GM11168 (cell line): ENCODE data around the gene PRELID1.
"Not testable (repeated sequence)": the region's sequence is repeated elsewhere in the genome, so short reads cannot be mapped to it uniquely, and the experiment has no call there.

Experiments
- in situ Hi-C: fragments of 300-500 bp; cut with MboI; formaldehyde crosslinking; loops from one replicate; pipeline ENCODE4 v1.12.0; 2022; ENCODE audit warnings: low sequenced_read_pairs; ENCODE audit not compliant: unreplicated experiment

PRELID1 gene

GRCh38 chr5:177297922-177298321, 5.7 kb upstream of the PRELID1 start:
- in situ Hi-C loops, result no loop called here

DNA sequence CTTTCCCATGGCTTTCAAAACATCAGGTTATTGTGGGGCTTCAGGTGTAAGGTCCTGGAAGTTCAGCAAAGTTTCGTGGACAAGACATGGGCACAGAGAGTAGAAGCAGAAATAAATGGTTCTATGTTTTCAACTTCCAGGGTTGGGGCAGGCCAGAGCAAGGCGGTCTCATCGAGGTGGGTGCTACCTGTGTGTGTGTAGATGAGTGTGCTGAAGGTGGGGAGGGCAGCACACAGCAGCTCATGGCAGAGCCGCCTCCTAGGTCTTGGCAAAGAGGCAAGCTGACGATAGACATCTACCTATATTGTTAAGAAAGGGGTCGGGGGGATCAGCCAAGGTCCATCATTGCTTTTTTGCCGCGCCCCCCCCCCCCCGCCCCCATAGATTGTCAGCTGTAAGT, 3.9 kb upstream of the PRELID1 start:
- in situ Hi-C loops, result no loop called here

DNA sequence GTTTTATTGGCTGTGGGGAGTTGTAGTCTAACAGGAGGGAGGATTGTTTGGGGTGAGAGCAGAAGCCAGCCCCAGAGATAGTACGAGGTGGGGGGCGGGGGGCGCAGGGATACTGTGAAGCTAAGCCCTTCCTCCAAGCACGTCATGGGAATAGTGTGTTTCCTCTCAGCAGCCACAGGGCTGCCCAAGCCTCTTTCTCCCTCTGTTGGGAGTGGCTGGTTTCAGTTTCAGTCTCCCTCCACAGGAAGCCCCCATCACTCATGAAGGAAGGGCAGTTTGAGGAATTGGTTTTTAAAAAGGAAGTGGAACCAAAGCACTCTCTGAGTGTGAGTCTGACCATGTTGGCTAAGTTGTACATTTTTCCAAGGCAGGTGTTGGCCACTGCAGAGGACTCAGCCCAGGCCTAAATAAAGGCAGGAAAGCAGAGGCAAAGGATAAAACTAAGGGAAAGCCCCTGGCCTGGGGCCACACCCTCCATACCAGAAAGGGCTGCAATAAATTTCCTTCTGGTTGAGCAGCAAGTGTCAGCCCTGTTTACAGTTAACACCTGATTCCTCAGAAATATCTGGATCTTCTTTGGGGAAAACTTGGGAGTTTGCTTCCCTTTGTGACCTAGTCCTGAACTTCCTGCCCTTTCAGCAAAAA, 3.2 kb upstream of the PRELID1 start:
- in situ Hi-C loops, result no loop called here

GRCh38 chr5:177300951-177301350, 2.6 kb upstream of the PRELID1 start:
- in situ Hi-C loops, result no loop called here

DNA sequence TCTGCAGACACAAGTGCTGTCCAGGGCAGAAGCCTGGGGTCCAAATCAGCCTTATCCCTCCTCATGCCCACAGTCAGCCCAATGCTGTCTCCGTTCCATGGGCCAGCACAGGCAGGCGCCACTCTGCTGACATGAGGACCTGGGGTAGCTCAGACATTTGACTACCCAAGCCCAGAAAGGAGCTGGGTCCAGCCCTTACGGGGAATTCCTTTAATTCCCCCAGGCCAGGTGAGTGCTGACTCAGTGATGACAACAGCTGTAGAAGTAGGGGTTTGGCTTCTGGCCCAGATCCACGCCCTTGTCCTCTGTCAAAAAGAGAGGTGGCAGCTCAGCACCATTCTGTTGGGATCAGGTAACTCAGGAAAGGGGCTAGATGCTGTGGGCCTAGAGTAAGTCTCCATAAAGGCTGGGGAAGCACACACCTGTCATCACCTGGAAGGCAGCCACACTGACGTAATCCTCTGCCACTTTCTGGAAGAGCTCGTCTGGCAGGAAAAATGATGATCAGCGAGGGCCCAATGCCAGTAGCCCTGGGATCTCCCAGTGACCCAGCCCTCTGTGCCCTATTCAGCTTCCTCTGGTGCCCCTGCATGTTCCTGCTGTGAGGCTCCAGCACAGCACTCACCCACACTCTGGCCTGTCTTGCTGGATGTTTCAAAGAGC, 2.0 kb upstream of the PRELID1 start:
- in situ Hi-C loops, result no loop called here

DNA sequence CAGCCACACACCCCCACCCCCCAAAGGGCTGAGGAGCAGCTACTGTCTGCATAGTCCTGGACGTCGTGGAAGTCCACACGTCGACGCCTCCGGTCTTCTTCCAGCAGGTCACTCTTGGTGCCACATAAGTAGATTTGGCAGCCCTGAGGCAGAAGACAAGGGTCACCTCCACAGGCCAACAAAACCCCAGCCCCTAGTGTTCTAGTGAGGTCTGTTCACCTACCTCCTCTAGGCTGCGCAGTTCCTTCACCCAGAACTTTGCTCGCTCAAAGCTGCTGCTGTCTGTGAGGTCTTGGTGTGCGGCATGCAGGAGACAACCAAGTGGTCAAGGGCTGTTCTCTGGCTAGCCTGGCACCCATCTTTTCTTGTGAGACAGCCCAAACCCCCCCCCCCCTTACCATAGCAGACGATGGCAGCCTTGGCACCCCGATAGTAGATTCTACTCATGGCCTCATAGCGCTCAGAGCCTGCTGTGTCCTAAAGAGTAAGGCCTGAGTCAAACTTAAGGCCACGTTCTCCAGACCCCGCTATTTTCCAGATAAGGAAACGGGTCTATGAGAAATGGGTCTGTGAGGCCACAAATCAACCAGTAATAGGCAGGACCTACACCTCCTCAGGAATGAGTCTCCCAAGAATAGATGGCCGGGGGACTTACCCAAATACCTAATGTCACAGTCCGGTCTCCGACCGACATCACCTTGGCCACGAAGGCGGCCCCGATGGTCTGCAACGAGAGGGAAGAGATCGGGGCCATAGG, 1.1 kb upstream of the PRELID1 start:
- in situ Hi-C loops, result no loop called here

GRCh38 chr5:177303925-177304391, 359 bp downstream of the PRELID1 start:
- in situ Hi-C loops, result no loop called here

GRCh38 chr5:177304392-177305119, 957 bp downstream of the PRELID1 start:
- in situ Hi-C loops, result no loop called here

DNA sequence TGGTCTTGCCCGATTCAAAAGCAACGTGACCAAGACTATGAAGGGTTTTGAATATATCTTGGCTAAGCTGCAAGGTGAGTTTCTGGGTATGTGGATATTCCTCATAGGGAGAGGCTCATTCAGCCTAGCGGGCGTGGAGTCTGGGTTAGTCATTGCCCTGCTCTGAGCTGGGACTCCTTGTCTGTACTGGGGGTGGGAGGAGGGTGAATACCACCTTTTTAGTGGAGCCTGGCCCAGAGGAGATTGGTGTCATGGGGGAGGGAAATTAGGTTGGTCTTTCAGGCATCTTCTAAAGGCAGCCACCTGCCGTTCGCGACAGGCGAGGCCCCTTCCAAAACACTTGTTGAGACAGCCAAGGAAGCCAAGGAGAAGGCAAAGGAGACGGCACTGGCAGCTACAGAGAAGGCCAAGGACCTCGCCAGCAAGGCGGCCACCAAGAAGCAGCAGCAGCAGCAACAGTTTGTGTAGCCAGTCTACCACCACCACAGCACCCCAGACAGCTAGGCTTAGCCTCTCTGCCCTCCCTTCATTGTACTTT, 2.6 kb downstream of the PRELID1 start:
- in situ Hi-C loops, result not testable (repeated sequence)

DNA sequence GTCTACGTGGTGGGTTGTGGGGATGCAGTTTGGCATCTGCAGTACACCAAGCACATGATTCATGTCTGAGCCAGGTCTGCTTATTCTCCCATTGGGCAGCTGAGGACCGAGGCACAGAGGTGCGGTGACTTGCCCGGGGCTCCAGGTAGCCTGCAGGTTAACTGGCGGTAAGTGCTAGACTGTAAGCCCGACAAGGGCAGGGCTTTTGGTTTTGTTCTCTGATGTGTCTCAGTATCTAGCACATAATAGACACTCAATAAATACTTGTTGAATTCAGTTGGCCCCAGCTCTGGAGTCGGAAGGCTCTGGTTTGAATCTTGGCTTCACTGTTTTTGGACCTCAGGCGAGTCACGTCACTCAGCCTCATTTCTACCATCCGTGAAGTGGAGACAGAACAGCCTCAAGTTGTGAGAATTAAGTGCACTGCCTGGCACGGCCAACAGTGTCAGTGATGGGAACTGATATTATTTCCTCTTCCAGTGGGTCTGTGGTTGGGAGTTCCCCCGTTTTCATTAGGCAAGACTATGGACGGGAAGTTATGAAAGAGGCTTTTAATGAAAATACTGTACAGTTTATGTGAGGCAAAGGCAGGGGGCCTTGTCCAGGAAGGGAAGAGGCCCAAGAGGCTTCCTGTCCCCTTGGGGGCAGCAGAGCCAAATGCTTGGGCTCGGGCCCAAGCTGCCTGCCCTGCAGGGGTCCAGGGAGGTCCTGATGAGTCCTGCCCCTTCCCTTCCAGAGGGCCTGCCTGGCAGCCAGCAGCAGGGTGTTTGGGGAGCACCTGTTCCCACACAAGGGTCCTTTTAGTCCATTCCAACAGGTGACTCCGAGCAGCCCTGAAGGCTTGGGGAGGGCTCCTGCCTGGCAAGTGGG, 3.3 kb downstream of the PRELID1 start:
- in situ Hi-C loops, result no loop called here

- in situ Hi-C loops, result no loop called here
Measured at GRCh38 chr5:177307544-177308363, 4.2 kb downstream of the PRELID1 start.

GRCh38 chr5:177308740-177309139, 5.1 kb downstream of the PRELID1 start:
- in situ Hi-C loops, result no loop called here

DNA sequence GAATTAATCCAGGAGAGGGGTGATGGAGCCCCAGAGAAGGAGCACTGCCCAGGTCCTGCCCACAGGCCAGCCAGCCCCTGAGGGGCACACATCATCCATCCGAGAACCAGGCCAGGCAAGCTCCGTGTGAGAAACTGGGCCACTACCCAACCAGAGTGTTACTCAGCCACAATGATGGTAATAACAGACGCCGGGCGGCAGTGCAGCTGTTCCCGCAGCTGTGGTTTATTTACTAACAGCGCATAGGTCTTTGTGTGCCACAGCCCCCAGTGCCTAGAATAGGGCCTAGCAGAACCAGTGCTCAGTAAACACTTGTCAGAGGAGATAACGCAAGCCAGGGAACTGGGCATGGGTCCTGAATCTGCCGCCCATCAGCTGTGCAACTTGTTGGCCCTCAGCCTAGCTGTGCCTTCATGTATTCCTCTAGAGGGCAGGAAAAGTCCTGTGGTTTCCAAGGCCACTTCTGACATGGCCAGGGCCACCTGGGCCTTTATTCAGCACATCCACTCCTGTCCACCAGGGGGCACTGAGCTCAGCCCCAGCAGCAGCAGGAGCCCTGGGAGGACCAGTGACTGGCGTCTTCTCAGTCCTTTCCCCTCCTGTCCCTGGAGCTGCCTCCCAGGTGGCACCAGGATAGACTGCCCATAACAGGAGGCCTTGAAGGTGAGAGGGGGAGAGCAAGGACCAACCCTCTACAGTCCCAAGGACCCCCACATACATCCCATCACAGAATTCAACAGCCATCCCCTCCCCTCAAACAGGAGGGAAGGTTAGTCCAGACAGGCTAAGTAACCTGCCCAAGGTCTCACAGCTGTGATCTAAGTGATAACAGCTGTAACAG, 6.0 kb downstream of the PRELID1 start:
- in situ Hi-C loops, result loop anchor here (10.0 kb wide), 1 partner anchor 55 kb away; no protein-coding TSS in a partner anchor

- in situ Hi-C loops, result loop anchor here (10.0 kb wide), 1 partner anchor 54 kb away; no protein-coding TSS in a partner anchor
Measured at GRCh38 chr5:177310332-177310731, 6.7 kb downstream of the PRELID1 start.

DNA sequence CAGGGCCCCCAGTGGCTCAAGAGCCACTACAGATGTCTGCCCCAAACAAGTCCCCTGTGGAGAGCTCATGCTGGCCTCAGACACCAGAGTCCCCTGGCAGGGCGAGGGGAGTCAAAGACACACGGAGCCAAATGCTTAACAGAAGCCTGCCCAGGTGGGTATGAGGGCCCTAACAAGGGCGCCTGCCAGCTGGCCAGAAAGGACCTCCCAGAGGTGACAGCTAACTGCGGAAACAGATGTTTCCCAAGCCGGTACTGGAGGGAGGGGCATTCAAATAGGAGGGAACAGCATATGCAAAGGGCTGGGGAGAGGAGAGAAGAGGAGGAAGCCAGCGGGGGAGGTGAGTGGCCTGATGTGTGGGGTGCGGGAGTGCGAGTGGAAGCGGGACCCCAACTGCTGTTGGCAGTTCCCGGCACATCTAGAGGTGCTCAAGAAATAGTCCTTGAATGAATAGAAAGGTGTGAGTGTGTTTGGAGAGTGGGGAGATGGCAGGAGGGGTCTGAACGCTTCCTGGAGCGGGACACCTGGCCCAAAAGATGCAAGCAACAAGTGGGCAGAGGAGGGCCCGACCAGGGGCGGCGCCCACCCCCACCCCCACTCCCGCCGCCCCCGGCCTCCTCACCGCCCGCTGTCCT, 7.3 kb downstream of the PRELID1 start:
- in situ Hi-C loops, result loop anchor here (10.0 kb wide), 1 partner anchor 54 kb away; no protein-coding TSS in a partner anchor

GRCh38 chr5:177311392-177311722, 7.8 kb downstream of the PRELID1 start:
- in situ Hi-C loops, result loop anchor here (10.0 kb wide), 1 partner anchor 53 kb away; no protein-coding TSS in a partner anchor
